ENCODE measurements around the gene SBK3.

Gene SBK3

GRCh38 chr19:55552206-55552605 lies 6.9 kb upstream of the SBK3 start:
- TF ChIP-seq, protein P1, sequence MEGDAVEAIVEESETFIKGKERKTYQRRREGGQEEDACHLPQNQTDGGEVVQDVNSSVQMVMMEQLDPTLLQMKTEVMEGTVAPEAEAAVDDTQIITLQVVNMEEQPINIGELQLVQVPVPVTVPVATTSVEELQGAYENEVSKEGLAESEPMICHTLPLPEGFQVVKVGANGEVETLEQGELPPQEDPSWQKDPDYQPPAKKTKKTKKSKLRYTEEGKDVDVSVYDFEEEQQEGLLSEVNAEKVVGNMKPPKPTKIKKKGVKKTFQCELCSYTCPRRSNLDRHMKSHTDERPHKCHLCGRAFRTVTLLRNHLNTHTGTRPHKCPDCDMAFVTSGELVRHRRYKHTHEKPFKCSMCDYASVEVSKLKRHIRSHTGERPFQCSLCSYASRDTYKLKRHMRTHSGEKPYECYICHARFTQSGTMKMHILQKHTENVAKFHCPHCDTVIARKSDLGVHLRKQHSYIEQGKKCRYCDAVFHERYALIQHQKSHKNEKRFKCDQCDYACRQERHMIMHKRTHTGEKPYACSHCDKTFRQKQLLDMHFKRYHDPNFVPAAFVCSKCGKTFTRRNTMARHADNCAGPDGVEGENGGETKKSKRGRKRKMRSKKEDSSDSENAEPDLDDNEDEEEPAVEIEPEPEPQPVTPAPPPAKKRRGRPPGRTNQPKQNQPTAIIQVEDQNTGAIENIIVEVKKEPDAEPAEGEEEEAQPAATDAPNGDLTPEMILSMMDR (IDR thresholded peaks at IDR 0.05; ENCODE audit: low read depth, low read length), result no peak
- no peak for TF ChIP-seq POLR2A (IDR thresholded peaks at IDR 0.05; ENCODE audit: extremely low read depth, insufficient read length)
- TF ChIP-seq MYC (IDR thresholded peaks at IDR 0.05; ENCODE audit: low read depth, low read length), result no peak
- TF ChIP-seq MAX (IDR thresholded peaks at IDR 0.05; ENCODE audit: low read depth, low read length), result no peak
- no peak overlapping the region for H3K4me3 ChIP-seq (ENCODE audit: low read depth, low read length)
- no peak for DNase-seq (ENCODE audit: low read depth)

DNA sequence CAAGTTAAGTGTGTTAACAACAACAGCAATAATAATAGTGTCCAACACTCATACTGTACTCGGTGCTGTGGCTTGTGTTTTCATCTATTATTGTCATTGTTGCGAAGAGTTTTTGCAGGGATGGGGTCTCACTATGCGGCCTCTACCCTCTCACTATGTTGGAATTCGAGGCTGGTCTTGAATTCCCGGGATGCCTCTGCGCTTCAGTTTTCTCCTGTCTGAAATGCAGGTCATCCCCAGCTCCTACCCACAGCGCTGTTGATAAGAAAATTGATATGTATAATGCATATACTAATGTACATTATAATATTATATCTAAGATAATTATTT lies 4.9 kb upstream of the SBK3 start:
- DNase-seq (ENCODE audit: low read depth), result no peak
- TF ChIP-seq POLR2A (IDR thresholded peaks at IDR 0.05; ENCODE audit: extremely low read depth, insufficient read length) (no peak), MAX (IDR thresholded peaks at IDR 0.05; ENCODE audit: low read depth, low read length) (no peak)
- no peak overlapping the region for H3K4me3 ChIP-seq (ENCODE audit: low read depth, low read length)

GRCh38 chr19:55549500-55550320 lies 4.4 kb upstream of the SBK3 start:
- H3K4me3 ChIP-seq (ENCODE audit: low read depth, low read length), result no peak overlapping the region
- no peak for DNase-seq (ENCODE audit: low read depth)
- TF ChIP-seq POLR2A (IDR thresholded peaks at IDR 0.05; ENCODE audit: extremely low read depth, insufficient read length) (no peak), MYC (IDR thresholded peaks at IDR 0.05; ENCODE audit: low read depth, low read length) (no peak), MAX (IDR thresholded peaks at IDR 0.05; ENCODE audit: low read depth, low read length) (no peak)
- TF ChIP-seq, protein P1 (IDR thresholded peaks at IDR 0.05; ENCODE audit: low read depth, low read length), result no peak

DNA sequence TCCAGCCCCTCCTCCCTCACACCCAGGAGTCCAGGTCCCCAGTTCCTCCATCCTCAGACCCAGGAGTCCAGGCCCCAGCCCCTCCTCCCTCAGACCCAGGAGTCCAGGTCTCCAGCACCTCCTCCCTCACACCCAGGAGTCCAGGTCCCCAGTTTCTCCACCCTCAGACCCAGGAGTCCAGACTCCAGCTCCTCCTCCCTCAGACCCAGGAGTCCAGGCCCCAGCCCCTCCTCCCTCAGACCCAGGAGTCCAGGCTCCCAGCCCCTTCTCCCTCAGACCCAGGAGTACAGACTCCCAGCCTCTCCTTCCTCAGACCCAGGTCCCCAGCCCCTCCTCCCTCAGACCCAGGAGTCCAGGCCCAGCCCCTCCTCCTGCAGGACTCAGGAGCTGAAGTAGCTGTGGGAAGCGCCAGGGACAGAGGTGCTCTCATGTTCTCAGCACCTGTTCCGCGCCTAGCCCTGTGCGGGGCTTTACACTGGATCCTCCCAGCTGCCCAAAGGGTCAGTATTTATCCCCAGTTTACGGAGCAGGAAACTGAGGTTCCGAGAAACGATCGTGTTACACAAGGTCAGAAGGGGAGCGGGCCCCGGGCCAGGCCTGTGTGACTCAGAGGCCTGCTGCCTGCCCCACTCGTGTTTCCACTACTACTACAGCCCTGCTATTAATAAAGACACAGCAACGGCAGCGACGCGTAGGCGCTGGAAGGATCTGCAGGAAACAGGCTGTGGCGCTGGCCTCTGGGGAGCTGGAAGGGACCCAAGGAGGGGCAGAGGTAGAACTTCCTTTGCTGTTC lies 1.7 kb upstream of the SBK3 start:
- no peak for DNase-seq (ENCODE audit: low read depth)
- TF ChIP-seq MYC (IDR thresholded peaks at IDR 0.05; ENCODE audit: low read depth, low read length), result no peak
- no peak overlapping the region for H3K4me3 ChIP-seq (ENCODE audit: low read depth, low read length)

DNA sequence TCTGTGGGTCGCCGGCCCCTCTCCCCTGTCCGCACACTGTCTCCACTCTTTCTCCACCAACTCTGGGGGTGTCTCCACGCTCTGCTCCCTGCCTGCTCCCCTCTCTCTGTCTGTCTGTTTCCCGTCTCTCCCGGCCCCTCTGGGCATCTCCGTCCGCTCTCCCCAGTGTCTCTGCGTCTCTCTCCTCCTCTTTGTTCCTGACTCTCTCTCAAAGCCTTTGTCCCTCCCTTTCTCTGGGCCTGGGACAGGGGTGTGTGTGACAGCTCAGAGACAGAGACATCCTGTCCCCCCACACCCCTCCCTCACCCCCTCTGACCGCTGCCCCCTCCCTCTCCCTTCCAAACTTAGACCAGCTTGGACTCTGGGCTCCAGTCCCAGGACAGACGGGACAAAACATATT lies 668 bp upstream of the SBK3 start:
- no peak for DNase-seq (ENCODE audit: low read depth)
- TF ChIP-seq MAX (IDR thresholded peaks at IDR 0.05; ENCODE audit: low read depth, low read length) (no peak), MYC (IDR thresholded peaks at IDR 0.05; ENCODE audit: low read depth, low read length) (no peak), POLR2A (IDR thresholded peaks at IDR 0.05; ENCODE audit: extremely low read depth, insufficient read length) (no peak)
- TF ChIP-seq, protein P1 (IDR thresholded peaks at IDR 0.05; ENCODE audit: low read depth, low read length), result no peak
- H3K4me3 ChIP-seq (ENCODE audit: low read depth, low read length), result no peak overlapping the region

- no peak overlapping the region for H3K4me3 ChIP-seq (ENCODE audit: low read depth, low read length)
- TF ChIP-seq, protein P1 (IDR thresholded peaks at IDR 0.05; ENCODE audit: low read depth, low read length), result no peak
- no peak for TF ChIP-seq MAX (IDR thresholded peaks at IDR 0.05; ENCODE audit: low read depth, low read length)
- TF ChIP-seq POLR2A (IDR thresholded peaks at IDR 0.05; ENCODE audit: extremely low read depth, insufficient read length), result no peak
- TF ChIP-seq MYC (IDR thresholded peaks at IDR 0.05; ENCODE audit: low read depth, low read length), result no peak
- DNase-seq (ENCODE audit: low read depth), result no peak
These were observed 435 bp downstream of the SBK3 start for GRCh38 chr19:55544776-55545439.
